GM19397 (cell line): ENCODE results near the gene TIMM22.
"Not testable (repeated sequence)": the region's sequence is repeated elsewhere in the genome, so short reads cannot be mapped to it uniquely, and the experiment has no call there.

Experiments
- ATAC-seq: cut with Tn5 transposase; IDR thresholded peaks from one replicate; pipeline ENCODE4 v1.9.1; 2021; ENCODE audit warnings: mild to moderate bottlenecking, moderate library complexity; ENCODE audit not compliant: unreplicated experiment

TIMM22 gene

DNA sequence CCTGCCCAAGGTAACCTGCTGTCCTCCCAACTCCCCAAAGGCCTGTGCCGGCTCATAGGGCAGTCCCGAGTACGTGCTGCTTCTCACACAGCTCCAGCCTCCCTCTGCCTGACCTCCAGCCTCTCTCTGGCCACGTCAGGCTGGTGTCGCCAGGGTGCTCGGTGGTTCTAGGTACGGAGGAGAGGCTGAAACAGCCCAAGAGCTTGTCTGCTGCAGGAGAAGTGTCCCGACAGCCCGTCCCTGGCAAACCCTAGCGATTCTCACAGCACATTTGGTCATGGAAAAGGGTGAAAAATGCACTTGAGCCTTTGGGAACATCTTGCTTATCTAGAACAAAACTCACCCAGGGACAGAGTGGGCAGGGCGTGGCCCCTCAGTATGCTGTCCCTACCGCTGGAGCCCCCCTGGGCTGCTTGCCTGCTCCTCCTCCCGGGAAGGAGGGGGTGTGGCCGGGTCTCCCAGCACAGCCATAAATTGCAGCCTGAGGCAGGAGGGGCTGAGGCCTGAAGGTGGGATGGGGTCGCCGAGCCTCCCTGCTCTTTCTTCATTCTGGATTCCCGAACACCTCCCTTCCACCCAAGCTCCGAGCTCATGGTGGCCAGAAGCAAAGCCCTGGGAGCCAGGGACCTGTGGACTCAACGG, 40.4 kb downstream of the TIMM22 start:
- ATAC-seq, result no peak

DNA sequence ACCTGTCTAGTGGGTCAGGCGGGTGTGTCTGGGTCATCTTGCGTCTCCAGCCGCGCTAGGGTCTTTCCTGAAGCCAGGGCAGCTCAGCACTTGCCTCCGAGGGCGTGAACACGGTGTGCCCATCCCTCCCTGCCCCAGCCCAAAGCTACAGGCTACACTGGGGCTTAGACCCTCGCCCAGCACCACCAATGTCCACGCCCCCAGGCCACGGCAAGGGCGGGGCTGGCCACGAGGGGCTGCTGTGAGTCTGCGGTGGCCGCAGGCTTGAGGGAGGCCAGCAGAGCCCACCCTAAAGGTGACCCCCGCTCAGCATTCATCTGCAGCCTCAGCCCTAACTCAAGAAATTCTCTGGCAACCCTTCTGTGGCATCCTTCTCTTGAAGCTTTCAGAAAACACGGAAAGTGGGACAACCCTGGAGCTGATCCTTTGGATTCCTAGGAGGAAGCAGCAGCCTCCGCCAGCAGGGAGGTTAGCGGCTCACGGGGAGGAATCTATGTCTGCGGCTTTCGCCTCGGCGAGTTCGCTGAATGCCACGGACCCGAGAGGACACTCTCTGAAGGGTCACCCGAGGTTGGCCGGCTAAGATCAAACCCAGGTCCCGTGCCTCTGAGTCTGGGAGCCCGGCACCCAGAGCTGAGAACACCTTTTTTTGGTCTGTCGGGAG, 41.7 kb downstream of the TIMM22 start:
- ATAC-seq, result no peak

DNA sequence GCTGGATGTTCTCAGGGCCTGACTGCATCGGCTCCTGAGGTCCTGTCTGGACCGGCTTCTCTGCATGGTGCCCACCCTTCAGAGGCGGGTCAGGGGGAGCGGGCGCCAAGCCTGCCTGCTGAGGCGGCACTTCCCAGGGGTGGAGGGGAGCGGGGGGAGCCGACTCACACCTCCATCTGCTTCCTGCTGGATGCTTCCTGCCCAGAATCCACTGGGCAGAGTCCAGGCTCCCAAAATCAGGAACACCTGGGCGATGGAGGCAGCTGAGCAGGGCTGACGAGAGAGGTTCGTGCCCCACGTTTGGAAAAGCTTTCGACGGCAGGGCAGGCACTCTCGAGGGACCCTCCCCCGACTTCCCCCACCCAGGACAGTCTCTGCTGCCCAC, 42.2 kb downstream of the TIMM22 start:
- ATAC-seq, result no peak

DNA sequence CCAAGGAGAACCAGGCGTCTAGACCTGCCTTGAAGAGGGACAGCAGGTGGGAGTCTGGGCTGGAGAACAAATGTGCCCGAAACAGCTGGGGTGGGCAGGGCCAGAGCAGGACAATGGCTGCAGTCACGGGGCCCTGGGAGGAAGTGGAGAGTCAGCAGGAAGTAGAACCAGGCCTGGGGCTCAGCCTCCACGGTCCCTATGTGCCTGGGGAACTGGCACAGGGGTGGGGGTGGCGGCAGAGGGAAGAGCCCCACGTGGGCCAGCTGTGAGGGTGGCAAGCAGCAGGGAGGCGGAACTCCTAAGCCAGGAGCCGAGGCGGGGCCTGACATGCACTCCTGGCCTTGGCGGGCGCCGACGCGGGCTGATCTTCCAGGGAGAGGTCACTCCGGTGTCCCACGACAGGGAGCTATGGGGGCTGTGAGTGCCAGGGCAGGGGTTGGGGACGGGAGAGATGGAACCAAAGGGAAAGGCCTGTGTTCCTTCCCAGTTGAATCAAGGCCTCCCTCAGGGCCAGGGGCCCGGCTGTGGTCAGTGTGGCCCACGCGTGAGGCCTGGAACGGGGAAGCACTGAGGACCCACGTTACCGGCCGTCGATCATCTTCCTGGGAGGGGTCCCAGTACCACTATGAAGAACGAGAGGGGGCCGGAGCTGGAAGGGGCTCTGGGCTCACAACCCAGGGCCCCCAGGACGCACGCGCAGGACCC, 42.7 kb downstream of the TIMM22 start:
- ATAC-seq, result no peak

DNA sequence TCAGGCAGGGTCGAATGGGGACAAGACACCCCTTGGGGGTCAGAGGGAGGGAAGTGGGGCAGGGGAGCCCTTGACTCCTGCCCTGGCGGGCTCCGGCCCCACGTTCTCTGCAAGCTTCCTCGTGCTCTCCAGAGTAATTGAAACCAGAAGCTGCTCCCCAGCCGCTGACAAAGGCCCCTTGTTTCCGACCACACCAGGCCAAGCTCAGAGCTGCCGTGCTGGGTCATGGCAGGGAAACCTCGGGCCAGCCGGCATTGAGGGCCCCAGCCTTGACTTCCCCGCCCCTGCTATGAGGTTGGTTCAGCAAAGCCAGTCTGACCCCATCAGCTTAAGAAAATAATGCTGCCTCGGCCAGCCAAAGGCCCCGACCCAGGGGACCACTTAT, 43.3 kb downstream of the TIMM22 start:
- no peak for ATAC-seq

DNA sequence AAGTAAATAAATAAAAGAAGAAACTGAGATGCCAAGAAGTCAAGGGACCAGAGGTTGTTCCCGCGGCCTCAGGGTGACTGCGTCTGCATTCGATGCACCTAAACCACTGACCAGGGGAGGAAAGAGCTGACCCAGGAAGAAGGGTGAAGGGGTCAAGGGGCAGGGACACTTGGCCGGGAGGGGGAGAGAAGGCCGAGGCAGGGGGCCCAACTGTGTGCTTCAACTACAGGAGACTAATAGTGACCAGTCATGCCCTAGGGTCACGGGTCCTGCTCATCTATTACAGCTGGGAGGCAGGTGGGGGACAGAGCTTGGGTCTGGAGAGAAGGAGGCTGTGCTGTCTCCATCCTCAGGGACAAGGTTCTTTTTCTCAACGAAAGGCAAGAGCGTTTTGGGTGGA, 44.8 kb downstream of the TIMM22 start:
- ATAC-seq, result no peak

DNA sequence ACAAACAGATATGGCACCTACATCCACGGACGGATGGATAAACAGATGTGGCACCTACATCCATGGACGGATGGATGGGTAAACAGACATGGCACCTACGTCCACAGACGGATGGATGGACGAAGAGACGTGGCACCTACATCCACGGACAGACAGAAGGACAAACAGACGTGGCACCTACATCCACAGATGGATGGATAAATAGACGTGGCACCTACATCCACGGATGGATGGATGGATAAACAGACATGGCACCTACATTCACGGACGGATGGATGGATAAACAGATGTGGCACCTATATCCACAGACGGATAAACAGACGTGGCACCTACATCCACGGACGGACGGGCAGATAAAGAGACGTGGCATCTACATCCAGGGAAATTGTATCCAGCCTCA, 45.6 kb downstream of the TIMM22 start:
- ATAC-seq, result no peak

DNA sequence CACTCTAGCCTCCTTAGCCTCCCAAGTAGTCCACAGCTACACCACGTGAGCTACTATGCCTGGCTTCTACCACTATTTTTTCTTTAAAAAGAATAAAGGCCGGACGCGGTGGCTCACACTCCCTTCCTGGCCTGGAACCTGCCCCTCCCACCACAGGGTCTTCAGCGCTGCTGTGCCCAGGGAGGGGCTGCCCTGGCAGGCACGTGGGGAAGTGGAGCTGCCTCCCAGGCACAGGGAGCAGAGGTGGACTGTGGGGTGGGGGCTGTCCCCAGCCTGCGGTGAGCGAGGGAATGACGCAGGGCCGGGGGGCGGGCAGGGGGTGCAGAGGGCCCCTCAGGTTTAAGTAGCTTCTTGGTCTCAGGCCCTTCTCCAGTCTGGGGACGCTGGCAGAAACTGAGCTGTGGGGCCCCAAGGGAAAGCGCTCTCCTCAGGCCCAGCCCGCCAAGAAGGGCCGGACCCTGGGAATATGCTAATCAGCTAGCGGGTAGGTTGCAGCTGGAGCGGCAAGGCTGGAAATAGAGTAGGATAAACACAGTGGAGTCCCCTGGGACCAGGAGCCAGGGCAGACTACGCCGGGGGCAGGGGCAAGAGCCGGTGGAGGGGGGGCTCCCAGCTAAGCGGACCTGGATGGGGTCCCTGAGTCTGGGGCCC, 46.8 kb downstream of the TIMM22 start:
- ATAC-seq, result no peak

DNA sequence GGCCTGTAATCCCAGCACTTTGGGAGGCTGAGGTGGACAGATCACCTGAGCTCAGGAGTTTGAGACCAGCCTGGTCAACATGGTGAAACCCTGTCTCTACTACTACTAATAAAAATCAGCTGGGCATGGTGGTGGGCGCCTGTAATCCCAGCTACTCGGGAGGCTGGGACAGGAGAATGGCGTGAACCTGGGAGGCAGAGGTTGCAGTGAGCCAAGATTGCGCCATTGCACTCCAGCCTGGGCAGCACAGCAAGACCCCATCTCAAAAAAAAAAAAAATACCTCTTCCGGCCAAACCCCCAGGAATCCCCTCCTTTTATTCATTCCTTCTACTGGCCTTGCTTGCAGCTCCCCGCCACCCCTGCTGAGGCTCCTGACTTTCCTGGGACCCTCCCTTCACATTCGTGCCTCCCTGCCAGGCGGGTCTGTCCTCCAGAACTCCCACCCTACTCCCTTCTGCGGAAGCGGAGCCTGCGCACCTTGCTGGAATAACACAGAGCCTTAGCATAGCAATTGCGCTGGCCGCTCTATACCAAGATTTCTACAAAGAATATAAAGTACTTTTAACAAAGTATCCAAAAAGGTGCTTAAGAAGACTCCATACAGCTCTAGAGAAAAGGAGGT, 47.6 kb downstream of the TIMM22 start:
- ATAC-seq, result not testable (repeated sequence)

DNA sequence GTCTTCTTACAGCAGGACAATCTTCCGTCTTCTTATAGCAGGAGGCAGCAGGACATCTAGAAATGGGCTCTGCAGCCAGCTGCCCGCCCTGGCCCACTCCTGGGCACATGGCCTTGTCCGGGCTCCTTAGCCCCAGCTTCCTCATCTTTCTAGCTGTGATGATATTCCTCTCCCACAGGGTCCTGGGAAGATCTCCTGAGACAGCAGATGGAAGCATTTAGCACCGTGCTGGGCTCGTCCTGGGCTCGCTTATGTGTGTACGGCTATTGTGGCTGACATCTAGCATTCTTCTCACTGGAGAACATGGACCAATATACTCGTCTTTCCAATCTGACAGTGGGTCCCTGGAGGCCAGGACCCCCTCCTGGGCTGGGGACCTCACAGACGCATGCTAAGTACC, 48.5 kb downstream of the TIMM22 start:
- no peak for ATAC-seq

DNA sequence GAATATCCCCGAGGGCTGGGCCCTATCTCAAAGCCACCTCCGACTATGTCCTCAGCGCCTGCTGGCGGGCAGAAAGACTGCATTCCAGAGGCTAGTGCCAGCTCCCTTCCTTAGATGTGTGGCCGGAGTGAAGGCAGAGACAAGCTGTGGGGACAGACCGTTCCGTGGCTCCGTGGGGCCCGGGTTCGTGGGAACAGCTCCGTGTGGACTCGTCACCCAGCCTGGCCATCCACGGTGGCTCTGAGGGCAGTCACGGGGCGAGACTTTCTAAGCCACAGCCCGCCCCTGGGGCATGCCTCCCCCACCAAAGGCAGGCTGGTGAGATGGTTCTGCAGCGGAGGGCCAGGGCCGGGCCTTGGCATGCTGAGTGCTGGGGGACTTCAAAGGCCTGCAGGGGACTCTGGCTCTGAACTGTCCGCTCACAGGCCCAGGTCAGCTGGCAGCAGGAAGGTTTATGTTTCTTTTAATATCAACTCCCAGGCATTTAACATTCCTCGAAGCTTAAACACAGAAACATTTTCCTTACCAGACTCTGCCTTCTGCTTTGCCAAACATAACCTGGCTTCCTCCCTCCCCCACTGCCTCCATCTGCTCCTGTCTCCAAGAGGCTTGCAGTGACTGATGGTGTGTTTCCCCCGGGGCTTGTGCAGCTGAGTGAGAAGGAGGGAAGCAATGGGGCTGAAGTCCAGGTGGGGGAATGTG, 50.4 kb downstream of the TIMM22 start:
- no peak for ATAC-seq

DNA sequence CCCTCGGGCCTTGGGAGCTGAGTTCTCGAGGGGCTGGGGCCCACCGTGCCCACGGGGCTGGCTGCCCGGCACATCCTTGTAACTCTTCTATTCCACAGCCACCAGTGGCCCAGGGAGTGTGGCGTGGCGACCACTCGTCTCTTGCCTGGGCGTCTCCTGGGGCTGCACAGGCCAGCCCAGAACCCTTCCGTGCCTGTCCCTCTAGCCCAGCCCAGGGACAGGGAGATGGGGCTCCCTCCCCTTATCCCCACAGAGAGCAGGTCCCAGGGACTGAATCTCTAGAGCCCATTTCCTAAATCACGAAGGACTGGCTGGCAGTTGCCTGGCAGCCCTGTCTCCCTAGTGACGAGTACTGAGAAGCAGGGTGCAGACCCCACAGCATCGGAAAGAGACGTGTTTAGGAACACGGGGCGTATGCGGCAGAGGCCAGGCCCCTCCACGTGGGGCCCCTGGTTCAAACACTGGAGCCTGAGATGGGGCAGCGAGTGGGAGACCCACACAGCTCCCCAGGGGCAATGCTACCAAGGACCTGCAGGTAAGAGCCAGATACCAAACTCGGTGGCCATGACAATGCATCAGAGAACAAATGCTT, 51.0 kb downstream of the TIMM22 start:
- ATAC-seq, result no peak

DNA sequence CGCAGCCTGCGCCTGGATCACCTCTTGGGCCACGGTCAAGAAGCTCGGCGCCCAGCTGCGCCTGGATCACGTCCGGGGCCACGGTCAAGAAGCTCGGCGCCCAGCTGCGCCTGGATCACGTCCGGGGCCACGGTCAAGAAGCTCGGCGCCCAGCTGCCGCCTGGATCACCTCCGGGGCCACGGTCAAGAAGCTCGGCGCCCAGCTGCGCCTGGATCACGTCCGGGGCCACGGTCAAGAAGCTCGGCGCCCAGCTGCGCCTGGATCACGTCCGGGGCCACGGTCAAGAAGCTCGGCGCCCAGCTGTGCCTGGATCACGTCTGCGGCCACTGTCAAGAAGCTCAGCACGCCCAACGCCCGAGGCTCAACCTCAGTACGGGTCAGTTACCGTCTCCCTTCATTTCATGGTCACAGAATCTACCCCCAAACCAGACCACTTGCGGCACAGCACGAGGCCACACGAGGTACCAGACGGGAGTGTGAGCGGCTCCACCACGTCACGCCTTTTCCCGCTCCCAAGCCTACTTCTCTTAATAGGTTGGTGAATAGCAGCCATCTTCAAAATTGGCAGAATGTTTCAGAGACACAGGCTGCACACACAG, 51.7 kb downstream of the TIMM22 start:
- not testable (repeated sequence) for ATAC-seq

DNA sequence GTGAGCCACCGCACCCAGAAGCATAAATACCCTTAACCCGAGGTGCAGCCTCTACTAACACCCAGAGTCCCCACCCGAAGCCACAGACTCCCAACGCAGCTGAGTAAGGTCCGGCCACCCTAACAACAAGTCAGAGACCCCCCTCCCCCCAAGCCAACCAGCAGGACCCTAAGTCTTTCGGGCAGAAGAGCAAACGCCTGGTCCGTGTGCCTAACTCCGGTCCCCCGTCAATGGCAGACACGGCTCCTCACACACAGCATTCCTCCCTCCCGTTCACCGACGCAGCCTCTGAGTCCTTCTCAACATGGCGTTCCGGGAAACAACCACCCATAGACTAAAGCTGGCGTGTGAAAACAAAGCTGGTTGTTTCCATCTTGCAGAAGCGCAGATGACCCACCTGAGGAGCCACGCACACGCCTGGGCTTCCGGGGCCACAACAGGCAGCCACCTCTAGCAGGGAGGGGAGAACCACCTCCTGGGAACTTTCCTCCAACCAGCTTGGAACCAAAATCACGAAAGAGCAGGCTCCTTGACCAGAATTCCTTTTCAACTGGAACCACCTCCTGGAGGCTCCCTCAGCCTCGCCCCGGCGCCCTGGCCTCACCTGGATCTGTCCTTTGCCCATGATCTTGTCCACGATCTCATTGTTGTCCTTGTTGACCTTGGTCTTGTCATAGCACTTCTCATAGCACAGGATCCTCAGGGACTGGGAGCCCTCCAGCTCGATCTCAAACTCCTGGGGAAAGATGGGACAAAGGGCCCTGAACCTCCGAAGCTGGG, 52.7 kb downstream of the TIMM22 start:
- ATAC-seq, result no peak

DNA sequence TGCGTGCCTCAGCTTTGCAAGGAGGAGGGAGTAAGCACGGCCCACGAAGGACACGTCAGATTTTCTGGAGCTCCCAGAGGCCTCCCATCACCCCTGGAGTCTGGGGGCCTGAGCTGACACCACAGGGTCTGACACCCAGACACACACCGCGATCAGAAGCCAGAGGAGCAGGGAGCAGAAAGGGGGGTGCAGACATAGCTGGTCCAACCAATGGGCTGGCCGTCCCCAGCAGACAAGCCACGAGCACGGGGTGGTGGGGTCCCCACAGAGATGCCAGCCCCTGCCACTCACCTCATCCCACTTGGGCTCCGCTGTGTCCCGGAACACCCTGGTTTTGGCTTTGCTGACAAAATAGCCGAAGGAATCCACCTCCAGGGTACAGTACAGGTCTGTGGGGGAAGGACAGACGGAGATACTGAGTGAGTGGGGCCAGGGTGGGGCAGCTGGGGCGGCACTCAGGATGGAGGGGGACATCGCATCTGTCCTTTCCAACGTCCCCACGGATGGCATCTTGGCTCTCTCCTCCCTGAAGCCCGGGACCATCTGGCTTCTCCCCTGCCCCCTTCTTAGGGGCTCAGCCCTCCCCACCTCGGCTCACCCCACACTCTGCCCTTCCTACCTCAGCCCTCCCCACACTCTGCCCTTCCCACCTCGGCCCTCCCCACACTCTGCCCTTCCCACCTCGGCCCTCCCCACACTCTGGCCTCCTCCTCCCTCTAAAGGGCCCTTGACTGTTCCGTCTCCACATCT, 53.5 kb downstream of the TIMM22 start:
- ATAC-seq, result no peak

DNA sequence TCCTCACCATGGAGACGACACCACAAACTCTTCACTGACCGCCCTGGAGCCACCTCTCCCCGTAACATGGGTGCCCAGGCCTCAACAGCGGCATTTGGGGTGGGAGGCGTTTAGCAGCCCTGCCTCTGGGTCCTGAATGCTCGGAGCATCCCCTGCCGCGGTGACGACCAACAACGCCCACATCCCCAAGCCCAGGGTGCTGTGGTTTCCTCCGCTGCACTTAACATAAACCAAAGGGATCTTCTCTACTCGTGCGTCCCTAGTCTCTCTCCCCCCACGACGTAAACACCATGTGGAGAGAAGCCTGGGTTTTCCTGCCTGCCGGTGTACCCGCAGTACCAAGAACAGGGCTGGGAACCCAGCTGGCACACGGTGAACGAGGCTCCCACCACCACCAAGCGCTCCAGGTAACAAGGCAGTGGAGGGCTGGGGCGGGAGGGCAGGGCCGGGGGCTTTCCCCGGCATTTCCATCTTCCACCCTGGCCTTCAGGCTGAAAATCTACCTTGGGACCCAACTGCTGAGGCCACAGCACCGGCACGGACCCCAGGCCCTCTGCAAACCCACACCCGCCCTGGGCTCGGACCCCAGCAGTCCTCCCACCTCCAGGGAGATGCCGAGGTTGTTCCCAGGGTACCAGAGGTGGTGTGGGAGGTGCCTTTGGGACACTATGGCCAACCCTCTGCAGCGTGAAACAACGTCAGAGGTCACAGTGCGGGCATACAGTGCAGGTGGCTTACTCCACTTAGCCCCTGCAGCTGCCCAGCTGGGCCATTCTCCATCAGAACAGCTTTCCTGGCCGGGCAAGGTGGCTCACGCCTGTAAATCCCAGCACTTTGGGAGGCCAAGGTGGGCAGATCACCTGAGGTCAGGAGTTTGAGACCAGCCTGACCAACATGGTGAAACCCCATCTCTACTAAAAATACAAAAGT, 54.3 kb downstream of the TIMM22 start:
- no peak for ATAC-seq
